ENCODE measurements around the gene LGALS7.

DNA sequence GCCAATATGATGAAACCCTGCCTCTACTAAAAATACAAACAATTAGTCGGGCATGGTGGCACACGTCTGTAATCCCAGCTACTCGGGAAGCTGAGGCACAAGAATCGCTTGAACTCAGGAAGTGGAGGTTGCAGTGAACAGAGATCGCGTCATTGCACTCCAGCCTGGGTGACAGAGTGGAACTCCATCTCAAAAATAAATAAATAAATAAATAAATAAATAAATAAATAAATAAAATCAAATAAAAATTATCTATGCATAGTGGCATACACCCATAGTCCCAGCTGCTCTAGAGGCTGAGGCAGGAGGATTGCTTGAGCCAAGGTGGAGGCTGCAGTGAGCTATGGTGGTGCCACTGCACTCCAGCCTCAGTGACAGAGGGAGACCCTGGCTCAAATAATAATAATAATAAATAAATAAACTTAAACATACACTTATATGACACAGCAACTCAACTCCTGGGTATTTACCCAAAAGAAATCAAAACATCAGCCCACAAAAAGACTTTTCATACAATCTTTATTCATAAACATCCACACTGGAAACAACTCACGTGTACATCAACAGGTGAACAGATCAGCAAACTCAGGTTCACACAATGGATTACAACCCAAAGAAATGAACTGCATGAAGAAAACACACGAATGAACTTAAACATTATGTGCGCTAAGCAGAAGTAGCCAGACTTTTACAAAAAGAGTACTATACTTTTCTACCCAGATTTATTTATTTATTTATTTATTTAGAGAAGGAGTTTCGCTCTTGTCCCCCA is 6.9 kb downstream of the LGALS7 start:
- TF ChIP-seq EZH2 (IDR thresholded peaks at IDR 0.05; ENCODE audit: low read depth, low read length, severe bottlenecking) (no peak), KDM1A (IDR thresholded peaks at IDR 0.05; ENCODE audit: borderline replicate concordance, low read length) (no peak), TCF12 (IDR thresholded peaks at IDR 0.05; ENCODE audit: low read depth, low read length) (no peak), POLR2AphosphoS5 (IDR thresholded peaks at IDR 0.05; ENCODE audit: low read depth, low read length) (no peak), CBX8 (IDR thresholded peaks at IDR 0.05; ENCODE audit: borderline replicate concordance, low read depth, low read length) (no peak), CBX5 (IDR thresholded peaks at IDR 0.05; ENCODE audit: low read depth, low read length) (no peak)
- TF ChIP-seq, protein P1, sequence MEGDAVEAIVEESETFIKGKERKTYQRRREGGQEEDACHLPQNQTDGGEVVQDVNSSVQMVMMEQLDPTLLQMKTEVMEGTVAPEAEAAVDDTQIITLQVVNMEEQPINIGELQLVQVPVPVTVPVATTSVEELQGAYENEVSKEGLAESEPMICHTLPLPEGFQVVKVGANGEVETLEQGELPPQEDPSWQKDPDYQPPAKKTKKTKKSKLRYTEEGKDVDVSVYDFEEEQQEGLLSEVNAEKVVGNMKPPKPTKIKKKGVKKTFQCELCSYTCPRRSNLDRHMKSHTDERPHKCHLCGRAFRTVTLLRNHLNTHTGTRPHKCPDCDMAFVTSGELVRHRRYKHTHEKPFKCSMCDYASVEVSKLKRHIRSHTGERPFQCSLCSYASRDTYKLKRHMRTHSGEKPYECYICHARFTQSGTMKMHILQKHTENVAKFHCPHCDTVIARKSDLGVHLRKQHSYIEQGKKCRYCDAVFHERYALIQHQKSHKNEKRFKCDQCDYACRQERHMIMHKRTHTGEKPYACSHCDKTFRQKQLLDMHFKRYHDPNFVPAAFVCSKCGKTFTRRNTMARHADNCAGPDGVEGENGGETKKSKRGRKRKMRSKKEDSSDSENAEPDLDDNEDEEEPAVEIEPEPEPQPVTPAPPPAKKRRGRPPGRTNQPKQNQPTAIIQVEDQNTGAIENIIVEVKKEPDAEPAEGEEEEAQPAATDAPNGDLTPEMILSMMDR (IDR thresholded peaks at IDR 0.05; ENCODE audit: control extremely low read depth in 1 of 3, insufficient read depth in 1 of 3, low read depth in 1 of 3, low read length in 3 of 3), result no peak

Measured in H1 (cell line).